Fibroblast of villous mesenchyme (primary cell): Measurements from ENCODE around the gene DAZL. TPM values are rescaled to one million over a fixed set of nuclear protein-coding genes. Genes with fewer than 3 reads are reported as not detected.

Source experiments
- DNase-seq: peaks from one replicate; pipeline ENCODE4 v3.0.0-alpha.2; 2010; ENCODE audit warnings: low read depth
- H3K4me3 ChIP-seq: 2 replicates; pipeline ENCODE4 v1.5.1; 2011; ENCODE audit warnings: low read depth, mild to moderate bottlenecking, low read length
- CTCF ChIP-seq: IDR thresholded peaks from 2 replicates; pipeline ENCODE4 v1.5.1; 2012; ENCODE audit warnings: low read depth, mild to moderate bottlenecking, low read length; ENCODE audit not compliant: insufficient read depth
- total RNA-seq: library from RNA; depleted of rRNA; stranded (reverse); fragments of >200 nt; gene quantifications from 2 replicates; pipeline ENCODE4 v1.2.3, GENCODE V29; 2012

The DAZL gene
- total RNA-seq, 1 donor = not detected

- no peak for DNase-seq
- no peak overlapping the region for H3K4me3 ChIP-seq
- TF ChIP-seq CTCF = no peak
These were observed 2.5 kb upstream of the DAZL start for GRCh38 chr3:16607718-16608117.

GRCh38 chr3:16606398-16606797, 1.2 kb upstream of the DAZL start:
- no peak for DNase-seq
- no peak overlapping the region for H3K4me3 ChIP-seq
- TF ChIP-seq CTCF = no peak

GRCh38 chr3:16605966-16606365, 743 bp upstream of the DAZL start:
- no peak for DNase-seq
- H3K4me3 ChIP-seq = no peak overlapping the region
- no peak for TF ChIP-seq CTCF

GRCh38 chr3:16604433-16604832, 790 bp downstream of the DAZL start:
- no peak overlapping the region for H3K4me3 ChIP-seq
- no peak for TF ChIP-seq CTCF

GRCh38 chr3:16601537-16602005, 3.7 kb downstream of the DAZL start:
- DNase-seq = no peak
- no peak for TF ChIP-seq CTCF
- H3K4me3 ChIP-seq = no peak overlapping the region

More at GRCh38 chr3:16604433-16604832, 790 bp downstream of the DAZL start:
- DNase-seq = no peak

- TF ChIP-seq CTCF = peak; percentile 76
- peak; percentile 89 for DNase-seq
- no peak overlapping the region for H3K4me3 ChIP-seq
These were observed 4.3 kb downstream of the DAZL start for GRCh38 chr3:16600780-16601536.
